HG03439 (cell line): Measurements from ENCODE around the gene PEX7.
"Not testable (repeated sequence)": the region's sequence is repeated elsewhere in the genome, so short reads cannot be mapped to it uniquely, and the experiment has no call there.

ENCODE experiments used
- ATAC-seq: cut with Tn5 transposase; IDR thresholded peaks from one replicate; pipeline ENCODE4 v1.9.1; 2021; ENCODE audit warnings: mild to moderate bottlenecking, moderate library complexity; ENCODE audit not compliant: unreplicated experiment

The PEX7 gene

DNA sequence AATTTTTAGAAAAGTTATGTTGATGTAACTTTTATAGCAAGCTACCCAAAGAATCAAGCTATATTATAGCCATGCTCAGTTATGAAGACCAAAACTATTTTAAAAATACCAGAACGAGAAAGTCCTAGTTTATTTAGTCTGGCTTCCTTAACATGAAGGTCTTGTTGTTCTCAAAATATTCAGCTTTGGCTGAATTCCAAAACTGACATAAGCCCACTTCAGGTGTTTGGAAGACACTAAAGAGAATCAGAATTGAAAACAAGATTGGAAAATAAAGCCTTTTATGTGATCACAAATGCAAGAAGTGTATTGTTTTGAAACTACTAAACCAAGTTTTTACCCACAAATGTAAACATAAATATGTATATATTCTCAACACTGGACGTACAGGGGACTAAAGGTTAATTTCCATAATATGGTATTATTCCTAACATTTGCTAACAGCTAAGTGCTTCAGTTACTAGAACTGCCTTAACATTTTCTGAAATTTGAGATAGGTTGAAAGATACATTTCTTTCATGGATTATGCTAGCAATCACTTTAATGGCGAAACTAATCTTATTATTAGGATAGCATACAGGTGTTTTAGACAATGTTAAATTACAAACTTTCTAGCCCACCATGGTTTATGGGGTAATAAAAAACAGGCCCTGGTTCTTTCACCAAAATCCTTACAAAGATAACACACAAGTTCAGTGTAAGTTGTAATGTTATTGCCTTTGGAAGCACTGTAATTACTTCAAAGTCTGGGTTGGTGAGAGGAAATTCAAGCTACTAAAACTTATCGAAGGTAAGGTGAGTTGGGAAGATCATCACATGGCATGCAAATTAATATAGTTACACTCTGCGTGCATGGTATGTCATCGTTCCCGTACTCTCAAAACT, 31.7 kb upstream of the PEX7 start:
- no peak for ATAC-seq

DNA sequence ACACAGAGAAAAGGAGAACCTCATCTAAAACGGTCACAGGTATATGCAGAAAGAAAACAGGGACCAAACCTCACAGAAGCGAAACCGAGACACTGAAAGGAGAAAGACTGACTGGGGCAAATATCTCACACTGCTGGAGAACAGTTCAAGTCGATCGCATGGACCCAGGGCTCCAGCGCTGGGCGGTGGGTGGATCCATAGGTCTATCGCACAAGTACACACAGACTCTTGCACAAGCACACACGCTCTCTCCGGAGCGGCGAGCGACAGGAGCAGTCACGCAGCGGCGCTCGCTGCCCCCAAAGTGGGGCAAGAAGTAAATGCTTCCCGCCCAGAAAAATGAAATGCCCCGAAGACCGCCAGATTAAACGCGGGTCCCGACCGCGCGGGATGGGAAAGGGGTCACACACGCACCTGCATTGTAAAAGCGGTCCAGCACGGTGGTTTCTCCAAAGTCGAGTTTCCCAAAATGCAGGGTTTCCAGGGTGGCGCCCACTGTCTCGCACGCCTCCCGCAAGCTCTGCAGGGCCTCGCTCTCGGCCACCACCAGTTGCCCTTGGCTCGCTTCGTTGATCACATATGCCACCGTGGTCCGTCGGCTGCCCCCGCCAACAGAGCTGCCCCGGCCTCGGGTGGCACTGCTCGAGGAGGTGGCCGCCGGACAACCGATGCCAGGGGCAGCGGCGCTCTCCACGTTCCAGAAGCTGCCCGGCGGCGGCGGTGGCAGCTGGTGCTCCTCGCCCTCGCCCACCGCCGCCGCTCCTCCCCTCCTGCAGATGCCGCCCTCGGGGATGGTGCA, 30.9 kb upstream of the PEX7 start:
- ATAC-seq, result peak; percentile 26

DNA sequence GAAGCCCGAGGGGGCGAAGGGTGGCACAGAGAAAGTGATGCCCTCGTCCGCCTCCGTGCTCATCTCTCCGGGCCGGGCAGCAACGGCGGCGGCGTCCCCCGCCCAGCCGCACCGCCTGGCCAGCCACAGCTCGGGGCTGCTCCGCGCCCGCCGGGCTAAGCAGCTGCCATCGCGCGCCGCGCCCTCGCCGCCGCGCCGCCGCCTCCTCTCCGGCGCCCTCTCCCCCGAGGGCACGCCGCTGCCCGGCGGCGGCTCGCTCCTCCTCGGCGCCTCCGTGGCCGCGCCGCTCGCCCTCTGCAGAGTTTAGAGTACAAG, 30.3 kb upstream of the PEX7 start:
- ATAC-seq, result no peak

DNA sequence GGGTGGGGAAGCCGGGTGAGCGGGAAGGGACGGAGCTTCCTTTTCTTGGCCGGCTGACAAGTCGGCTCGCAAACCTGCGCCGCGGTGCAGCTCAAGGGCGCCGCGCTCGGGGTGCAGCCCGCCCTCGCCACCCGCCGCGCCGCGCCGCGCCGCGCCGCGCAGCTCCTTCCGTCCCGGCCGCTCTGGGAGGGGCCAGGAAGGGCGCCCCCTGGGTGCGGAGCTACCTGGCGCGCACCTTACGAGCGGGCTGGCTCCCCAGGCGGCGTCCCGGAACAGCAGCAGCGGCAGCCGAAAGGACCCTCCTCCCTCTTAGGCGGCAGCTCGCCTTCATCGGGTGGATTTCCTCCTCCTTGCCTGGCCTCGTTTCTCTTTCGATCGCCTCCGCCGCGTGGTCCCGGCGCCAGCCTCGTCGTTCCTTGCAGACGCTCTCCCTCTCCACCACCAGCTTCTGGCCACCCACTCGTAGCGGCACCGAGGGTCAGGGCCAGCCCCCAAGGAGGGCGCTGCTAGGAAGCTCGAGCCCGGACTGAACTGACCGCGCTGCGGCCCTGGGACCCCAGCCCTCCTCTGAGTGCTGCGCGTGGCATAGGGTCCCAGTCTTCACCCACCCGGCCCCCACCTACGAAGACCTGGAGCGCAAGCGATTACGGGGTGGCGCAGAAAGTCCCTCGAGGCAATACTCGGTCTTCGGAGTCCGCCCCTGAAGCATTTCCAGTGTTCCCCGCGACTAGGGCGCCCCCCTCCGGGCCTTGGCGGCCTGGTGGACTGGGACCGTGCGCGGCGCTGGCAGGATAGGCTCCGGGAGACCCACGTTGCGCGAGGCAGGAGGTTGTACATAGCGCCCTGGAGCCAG, 29.8 kb upstream of the PEX7 start, which contains the start of gene MAP3K5:
Gene MAP3K5 (minus strand): TSS at position 68 of the 853 bp plus-strand sequence. CDS start 320 bp downstream, outside the sequence.
- peak; percentile 63 for ATAC-seq

DNA sequence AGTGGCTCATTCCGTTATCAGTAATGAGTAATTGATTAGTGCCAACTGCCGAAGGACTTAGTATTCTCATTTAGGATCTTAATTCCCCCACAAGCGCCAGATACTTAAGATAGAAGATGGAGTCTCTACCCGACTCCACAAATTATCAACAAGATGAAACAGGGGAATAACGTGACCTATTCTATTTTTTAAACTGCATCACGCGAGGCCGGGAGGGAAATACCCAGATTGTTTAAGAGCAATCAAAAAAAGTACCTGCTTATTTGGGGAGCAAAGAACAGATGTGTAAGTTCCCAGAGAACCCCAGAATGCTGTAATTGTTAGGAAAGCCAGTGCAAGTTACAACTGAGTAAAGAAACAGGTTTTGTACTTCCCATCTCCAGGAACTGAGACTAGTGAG, 29.0 kb upstream of the PEX7 start:
- ATAC-seq, result no peak

DNA sequence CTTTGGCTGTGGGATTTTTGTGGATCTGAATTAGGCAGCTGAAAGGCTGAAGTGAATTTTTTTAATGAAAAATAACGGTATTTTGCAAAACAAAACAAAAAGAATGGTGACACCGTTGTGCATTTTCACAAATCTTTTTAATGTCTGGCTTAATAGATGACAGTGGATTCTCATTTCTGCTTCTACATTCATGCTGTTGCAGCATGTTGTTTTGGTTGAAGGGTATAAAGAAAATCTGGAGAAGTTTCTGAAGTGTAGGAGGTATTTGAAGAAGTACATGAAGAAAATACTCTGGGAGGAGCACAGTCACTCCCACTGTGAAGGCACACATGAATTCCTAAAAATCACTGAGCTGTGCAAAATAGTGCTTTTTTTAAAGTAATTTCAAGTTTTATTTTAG, 27.0 kb upstream of the PEX7 start:
- no peak for ATAC-seq

DNA sequence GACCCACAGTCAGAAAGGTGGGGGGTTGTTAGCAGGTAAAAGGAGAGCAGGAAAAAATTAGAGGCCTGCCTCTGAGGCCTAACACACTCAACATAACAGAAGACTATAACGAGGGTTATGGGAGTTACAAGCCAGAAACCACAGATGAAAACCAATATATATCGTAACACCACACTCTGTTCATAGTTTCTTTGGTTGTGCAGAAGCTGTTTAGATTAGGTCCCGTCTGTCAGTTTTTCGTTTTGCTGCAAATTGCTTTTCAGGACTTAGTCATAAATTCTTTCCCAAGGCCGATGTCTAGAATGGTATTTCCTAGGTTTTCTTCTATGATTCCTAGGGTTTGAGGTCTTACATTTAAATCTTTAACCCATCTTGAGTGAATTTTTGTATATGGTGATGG, 26.4 kb upstream of the PEX7 start:
- no peak for ATAC-seq

DNA sequence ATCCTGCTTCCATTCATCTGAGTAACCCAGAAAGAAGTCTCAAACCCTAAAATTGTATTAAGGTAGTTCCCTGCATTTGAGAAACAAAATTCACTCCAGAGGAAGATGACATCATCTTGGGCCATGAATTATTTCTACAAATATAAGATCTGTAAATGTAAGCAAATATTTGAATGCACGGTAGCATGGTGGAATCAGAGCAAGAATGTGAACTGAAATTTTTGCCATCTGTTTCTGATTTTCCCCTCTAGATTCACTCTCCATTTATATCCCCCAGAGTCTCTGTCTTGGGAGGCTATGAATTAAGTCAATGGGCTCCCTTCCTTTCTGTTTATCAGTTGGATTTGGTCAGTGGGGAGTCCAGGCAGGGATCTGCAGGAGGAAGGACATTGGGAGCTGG, 24.3 kb upstream of the PEX7 start:
- ATAC-seq, result no peak

DNA sequence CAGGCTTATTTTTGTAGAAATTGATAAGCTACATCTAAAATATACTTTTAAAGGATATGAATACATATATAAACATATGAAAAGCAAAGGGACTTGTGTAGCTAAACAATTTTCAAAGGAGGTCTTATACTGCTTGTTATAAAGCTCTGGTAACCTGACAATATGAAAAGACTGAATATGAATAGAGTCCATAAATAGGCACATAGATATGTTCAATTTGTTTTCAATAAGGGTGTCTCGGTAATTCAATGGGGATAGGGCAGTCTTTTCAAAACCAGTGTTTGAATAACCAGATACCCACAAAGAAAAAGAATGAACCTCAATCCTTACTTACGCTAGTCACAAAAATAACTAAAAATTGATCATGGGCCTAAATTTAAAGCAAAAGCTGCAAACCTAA, 20.8 kb upstream of the PEX7 start:
- no peak for ATAC-seq

DNA sequence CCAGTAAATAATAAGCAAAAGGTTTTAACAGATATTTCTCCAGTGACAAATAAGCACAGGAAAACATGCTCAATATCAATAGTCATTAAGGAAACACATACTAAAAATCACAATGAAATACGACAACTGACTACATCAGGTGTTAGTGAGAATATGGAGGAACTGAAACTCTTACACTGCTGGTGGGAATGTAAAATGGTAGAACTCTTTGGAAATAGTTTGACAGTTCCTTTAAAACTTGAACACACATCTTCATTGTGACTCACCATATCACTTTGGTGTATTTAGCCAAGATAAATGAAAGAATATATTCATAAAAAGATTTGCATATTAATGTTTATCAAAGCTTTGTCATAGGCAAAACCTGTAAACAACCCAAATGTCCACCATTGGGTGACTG, 18.8 kb upstream of the PEX7 start:
- ATAC-seq, result no peak

DNA sequence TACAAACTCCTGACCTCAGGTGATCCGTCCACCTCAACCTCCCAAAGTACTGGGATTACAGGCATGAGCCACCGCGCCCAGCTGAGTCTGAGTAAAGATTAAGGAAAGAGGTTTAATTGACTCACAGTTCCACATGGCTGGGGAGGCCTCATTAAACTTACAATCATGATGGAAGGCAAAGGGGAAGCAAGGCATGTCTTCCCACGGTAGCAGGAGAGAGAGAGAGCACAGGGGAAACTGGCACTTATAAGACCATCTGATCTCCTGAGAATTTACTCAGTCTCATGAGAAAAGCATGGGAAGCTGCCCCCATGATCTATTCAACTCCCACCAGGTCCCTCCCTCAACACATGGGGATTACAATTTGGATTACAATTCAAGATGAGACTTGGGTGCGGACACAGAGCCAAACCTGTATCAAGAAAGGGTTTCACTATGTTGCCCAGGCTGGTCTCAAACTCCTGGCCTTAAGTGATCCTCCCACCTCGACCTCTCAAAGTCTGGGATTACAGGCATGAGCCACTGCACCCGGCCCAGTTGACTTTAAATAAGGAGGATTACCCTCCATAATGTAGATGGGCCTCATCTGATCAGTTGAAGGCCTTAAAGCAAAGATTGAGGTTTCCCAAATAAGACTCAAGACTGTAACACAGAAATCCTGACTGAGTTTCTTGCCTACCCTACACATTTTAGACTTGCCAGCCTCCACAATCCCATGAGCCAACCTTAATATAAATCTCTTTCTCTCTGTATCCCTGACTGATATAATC, 13.1 kb upstream of the PEX7 start:
- no peak for ATAC-seq

DNA sequence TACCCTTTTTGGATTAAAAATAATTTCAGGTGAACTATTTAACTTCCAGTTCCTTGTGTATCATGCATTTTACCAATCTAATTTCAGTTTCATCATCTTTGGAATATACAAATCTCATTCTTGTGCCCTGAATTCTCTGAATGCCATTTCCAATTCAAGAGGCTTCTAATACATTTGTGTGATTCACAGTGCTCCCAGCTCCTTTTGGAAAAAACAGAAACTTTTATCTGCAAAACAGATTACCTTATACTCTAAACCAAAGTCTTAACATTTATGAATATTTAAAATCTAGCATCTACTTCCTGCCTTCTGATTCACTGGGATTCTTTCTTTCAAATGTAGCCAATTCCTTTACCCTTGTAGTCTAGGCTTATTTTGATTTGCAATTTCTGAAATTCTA, 11.1 kb upstream of the PEX7 start:
- no peak for ATAC-seq

DNA sequence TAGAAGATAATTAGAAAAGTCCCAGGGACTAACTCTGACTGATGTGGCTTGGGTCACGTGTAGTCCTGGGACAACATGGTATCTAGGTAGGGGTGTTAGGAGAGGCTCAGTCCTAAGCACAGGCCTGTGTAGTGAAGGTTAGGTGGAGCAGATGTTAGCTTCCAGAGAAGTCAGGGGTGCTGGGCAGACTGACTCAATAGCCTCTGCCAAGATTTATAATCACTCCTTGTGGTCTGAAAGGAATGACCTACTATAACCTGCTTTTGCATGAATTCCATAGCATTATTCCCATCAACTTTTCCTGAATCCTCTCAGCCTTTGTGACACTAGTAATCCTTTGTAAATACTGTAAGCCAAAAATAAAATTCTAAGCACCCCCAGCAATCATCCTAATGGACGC, 10.2 kb upstream of the PEX7 start:
- ATAC-seq, result no peak

DNA sequence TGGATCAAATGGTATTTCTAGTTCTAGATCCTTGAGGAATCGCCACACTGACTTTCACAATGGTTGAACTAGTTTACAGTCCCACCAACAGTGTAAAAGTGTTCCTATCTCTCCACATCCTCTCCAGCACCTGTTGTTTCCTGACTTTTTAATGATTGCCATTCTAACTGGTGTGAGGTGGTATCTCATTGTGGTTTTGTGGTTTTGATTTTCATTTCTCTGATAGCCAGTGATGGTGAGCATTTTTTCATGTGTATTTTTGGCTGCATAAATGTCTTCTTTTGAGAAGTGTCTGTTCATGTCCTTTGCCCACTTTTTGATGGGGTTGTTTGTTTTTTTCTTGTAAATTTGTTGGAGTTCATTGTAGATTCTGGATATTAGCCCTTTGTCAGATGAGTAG, 6.8 kb upstream of the PEX7 start:
- not testable (repeated sequence) for ATAC-seq

DNA sequence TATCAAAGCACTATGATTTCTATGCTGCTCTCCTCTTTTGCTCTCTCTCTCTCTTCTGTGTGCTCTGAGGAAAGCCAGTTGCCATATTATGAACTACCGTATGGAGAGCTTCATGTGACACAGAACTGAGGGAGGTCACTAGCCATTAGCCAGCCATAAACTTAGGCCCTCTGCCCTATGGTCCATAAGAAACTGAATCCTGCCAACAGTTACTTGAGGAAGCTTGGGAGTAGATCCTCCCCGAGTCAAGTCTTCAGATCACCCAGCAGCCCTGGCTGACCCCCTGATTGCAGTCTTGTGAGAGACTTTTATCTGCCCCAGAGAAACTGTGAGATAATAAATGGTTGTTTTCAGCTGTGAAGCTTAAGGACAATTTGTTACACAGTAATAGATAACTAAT, 5.7 kb upstream of the PEX7 start:
- no peak for ATAC-seq

DNA sequence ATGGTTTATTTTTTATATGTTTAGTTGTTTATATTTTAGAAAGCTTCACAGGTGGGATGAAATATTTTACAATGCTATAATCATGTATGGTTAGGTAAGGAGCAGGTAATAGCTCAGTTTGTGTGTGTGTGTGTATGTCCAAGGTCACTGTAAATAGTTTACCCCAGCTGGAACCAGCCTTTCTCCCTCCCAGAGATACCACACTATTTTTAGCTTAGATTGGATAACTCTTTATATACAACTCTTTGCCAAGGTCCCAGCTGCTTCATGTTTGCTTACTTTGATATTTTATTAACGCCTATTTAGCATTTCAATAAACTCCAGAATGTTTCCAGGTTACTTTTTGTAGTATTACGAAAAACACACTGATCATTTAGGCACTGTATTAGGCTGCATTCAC, 1.8 kb upstream of the PEX7 start:
- ATAC-seq, result no peak

DNA sequence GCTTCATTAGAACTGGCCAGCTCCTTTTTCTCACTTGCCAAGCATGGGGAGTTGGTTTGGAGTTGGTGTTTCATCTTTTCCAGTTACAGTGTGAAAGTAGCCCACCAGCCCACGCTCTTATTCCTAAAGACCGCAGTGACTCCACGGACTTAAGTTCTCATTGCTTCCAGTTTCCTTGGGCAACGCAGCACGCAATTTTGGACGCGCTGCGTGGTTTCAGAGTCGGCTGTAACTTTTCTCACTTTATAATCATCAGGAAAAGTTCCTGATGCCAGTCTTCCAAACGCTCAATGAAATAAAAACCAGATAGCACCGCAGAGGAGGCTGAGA, 381 bp upstream of the PEX7 start:
- ATAC-seq, result no peak

DNA sequence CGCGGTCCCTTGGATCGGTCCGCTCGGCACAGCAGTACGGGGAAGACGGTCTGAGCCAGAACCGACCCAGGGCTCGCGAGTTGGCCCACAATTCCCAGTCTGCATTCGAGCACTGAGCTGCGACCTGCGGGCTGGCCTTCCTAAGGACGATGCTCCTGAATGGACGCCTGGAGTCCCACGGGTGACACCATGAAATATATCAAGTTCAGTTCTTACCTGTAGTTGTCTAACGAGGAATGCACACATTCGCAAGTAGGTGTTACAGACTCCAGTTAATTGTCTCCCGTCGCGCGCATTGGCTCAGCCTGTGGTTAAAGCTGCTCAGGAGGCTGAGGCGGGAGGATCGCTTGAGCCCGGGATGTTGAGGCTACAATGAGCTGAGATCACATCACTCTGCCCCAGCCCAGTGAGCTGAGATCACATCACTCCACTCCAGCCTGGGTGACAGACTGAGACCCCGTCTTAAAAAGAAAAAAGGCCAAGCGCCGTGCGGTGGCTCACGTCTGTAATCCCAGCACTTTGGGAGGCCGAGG, 802 bp downstream of the PEX7 start:
- ATAC-seq, result no peak

DNA sequence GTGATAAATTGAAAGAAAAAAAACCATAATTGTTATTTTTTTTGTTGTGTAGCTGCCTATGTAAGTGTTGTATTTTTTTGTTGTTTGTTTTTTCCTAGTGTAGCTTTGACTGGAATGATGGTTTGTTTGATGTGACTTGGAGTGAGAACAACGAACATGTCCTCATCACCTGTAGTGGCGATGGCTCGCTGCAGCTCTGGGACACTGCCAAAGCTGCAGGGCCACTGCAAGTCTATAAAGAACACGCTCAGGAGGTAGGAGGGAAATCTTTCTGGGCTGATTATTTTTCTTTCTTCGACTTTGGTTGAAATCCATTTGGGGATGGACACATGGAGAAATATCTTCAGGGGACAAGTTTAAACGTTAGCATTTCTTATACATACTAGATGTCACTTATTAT, 3.8 kb downstream of the PEX7 start:
- ATAC-seq, result no peak

DNA sequence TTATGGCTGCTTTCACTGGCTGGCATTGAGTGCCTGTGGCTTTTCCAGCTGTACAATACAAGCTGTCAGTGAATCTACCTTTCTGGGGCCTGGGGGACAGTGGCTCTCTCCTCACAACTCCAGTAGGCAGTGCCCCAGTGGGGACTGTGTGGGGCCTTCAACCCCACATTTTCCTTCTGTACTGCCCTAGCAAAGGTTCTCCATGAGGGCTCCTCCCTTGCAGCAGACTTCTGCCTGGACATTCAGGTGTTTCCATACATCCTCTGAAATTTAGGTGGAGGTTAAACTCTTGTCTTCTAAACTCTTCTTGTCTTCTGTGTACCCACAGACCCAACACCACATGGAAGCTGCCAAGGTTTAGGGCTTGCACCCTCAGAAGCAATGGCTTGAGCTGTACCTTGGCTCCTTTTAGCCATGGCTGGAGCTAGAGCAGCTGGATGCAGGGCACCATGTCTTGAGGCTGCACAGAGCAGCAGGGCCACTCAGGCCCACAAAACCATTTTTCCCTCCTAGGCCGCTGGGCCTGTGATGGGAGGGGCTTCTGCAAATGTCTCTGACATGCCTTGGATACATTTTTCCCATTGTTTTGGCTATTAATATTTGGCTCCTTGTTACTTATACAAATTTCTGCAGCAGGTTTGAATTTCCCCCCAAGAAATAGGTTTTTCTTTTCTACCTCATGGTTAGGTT, 9.6 kb downstream of the PEX7 start:
- no peak for ATAC-seq
